Measurements from ENCODE around the gene SPPL2C.

The SPPL2C gene

DNA sequence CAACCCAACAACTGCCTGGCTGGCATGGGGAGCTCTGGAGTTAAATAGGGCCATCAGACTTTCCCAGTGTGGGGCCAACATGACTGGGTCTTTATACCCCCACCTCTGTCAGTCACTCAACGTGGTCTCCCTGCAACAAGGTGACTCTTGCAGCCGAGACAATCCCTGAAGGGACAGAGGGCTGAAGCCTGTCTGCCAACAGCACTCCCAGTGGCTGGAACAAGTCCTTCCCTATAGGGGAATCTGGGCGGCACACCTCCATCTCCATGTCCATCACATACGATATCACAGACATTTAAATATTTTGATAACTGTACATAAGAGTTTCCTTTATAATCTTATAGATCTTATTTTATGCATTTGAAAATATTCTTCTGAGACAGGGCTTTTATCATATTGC, 44.9 kb downstream of the SPPL2C start:
- DNase-seq, result no peak

DNA sequence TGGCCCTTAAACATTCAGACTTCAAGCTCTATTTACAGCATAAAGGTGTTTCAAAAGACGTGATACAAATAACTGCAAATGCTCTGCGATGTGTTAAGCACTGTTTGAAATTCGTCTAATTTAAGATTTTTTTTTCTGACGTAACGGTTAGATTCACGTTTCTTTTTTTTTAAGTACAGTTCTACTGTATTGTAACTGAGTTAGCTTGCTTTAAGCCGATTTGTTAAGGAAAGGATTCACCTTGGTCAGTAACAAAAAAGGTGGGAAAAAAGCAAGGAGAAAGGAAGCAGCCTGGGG, 49.0 kb downstream of the SPPL2C start:
- DNase-seq, result no peak

DNA sequence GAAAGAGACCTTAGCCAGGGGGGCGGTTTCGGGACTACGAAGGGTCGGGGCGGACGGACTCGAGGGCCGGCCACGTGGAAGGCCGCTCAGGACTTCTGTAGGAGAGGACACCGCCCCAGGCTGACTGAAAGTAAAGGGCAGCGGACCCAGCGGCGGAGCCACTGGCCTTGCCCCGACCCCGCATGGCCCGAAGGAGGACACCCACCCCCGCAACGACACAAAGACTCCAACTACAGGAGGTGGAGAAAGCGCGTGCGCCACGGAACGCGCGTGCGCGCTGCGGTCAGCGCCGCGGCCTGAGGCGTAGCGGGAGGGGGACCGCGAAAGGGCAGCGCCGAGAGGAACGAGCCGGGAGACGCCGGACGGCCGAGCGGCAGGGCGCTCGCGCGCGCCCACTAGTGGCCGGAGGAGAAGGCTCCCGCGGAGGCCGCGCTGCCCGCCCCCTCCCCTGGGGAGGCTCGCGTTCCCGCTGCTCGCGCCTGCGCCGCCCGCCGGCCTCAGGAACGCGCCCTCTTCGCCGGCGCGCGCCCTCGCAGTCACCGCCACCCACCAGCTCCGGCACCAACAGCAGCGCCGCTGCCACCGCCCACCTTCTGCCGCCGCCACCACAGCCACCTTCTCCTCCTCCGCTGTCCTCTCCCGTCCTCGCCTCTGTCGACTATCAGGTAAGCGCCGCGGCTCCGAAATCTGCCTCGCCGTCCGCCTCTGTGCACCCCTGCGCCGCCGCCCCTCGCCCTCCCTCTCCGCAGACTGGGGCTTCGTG, 49.5 kb downstream of the SPPL2C start, which contains the start of gene MAPT:
TSS of gene MAPT (plus strand) at position 533 of the 763 bp plus-strand sequence. CDS start 67,784 bp downstream, outside the sequence.
- peak; percentile 79 to 90 for DNase-seq

DNA sequence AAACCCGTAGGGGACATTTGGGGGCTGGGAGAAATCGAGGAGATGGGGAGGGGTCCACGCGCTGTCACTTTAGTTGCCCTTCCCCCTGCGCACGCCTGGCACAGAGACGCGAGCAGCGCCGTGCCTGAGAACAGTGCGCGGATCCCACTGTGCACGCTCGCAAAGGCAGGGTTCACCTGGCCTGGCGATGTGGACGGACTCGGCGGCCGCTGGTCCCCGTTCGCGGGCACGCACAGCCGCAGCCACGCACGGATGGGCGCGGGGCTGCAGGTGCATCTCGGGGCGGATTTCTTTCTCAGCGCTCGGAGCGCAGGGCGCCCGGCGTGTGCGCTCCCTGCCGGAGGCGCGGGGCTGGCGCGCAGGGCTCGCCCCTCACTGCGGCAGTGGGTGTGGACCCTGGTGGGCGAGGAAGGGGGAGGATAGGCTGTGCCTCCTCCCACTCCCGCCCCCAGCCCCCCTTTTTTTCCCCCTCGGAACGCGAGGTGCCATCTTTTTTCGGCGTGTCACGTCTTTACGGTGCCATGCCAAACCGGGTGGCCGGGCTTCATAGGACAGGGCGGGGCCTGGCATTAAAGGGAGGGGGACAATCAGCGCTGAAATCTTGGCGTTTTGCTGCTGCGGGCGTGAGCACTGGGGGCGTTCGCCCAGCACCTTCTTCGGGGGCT, 50.8 kb downstream of the SPPL2C start:
- no peak for DNase-seq

DNA sequence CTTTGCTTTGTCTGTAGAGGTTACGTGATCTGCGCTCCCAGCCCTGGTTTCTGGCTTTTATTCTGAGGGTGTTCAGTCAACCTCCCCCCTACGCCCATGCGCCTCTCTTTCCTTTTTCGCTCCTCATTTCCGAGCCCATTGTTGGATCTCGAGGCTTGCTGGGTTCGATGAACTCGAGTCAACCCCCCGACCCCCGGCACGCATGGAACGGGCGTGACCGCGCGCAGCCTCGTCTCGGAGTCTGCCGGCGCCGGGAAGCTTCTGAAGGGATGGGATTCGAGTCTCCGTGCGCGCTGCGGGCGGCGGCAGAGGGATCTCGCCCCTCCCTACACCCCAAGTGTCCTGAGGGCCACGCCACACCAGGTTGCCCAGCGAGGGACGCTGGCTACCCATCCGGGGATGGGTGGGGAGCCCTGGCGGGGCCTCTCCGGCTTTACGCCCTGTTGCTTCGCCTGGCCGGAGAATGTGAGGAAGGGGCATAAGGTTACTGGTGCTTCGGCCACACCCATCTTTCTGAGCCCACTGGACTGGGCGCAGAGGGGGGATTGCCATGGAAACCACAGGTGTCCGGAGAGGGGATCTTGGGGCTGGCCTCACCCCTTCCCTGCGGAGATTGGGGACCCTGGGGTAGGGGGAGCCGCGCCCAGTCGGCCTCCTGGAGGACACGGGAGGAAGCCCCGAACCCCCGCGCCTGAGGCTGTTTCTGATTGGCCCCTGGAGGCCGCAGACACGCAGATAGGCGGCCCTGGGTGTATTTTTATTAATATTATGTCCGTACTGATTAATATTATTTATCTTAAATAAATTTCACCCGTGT, 51.5 kb downstream of the SPPL2C start:
- DNase-seq, result no peak
